ENCODE measurements around the gene MFSD2A.
"Not testable (repeated sequence)": the region's sequence is repeated elsewhere in the genome, so short reads cannot be mapped to it uniquely, and the experiment has no call there.

Gene MFSD2A

DNA sequence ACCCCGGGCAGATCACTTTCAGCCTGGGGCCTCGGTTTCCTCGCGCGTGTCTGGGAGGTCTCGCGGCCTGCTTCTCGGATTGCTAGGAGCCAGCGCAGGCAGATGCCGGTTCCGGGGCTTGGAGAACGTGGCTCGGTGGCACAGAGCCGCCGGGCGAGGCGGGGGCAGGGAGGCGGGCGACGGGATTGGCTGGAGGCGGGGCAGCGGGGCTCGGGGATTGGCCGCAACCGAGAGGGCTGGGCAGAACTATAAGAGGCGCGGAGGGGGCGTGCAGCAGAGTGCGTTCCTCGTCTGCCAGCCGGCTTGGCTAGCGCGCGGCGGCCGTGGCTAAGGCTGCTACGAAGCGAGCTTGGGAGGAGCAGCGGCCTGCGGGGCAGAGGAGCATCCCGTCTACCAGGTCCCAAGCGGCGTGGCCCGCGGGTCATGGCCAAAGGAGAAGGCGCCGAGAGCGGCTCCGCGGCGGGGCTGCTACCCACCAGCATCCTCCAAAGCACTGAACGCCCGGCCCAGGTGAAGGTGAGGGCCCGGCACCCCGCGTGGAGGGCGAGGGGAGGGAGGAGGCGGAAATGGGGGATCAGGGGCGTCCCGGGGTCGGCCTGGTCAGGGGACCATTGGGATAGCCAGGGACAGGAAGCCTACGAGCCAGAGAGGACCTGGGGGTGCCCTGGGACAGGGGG is at the start of gene MFSD2A:
Gene MFSD2A (plus strand): TSS at position 276 of the 677 bp plus-strand sequence. CDS start 148 bp downstream, at position 424.
- peak within 1 kb of the TSS; percentile 71 for H3K4me3 ChIP-seq (ENCODE audit: low read depth, low read length)
- DNase-seq (ENCODE audit: low read depth): peak; percentile 77

DNA sequence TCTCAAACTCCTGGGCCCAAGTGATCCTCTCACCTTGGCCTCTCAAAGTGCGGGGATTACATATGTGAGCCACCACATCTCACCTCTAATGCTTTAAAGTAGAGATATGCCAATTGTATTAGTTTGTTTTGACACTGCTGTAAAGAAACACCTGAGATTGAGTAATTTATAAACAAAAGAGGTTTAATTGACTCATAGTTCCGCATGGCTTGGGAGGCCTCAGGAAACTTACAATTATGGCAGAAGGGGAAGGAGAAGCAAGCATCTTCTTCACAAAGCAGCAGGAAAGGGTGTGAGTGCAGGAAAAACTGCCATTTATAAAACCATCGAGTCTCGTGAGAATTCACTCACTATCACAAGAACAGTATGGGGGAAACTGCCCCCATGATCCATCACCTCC is 49.8 kb upstream of the MFSD2A start:
- H3K4me3 ChIP-seq (ENCODE audit: low read depth, low read length): no peak overlapping the region
- DNase-seq (ENCODE audit: low read depth): no peak

DNA sequence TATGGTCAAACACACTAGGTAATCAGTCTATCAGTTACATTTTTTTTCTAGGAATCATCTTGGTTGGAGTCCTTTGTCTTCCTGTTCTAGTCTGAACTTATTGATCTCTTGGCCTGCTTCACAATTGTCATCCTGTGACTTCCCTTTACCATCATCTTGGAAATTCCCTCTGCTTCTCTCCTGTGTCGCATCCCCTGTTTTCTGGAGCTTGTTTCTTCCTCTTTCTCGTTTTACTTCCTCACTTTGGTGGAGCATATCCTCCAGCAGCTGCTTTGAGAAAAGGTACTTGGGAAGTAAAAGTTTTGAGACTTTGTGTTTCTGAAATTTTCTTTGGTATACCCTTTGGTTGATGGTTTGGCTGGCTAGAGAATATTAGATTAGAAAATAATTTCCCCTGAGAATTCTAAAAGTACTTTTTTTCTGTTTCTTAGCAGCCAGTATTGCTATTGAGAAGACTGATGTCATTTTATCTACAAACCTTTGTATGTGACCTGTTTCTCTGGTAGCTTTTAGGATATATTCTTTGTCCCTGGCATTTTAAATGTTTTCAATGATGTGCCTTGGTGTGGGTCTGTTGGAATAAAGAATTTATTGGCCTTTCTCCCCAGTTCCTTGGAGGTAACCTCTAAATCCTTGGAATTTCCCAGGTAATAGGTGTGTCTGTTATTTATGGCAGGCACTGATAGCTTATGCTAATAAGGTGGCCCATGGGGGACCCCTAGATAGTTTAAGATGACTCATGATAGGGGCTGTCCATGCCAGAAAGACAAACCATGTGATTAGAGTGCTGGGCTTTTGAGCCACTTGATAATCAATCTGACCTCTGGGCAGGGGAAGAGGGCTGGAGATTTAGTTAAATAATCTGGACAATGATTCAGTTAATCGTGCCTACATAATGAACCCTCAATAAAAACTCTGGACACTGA is 47.2 kb upstream of the MFSD2A start:
- H3K4me3 ChIP-seq (ENCODE audit: low read depth, low read length): no peak overlapping the region
- DNase-seq (ENCODE audit: low read depth): no peak

DNA sequence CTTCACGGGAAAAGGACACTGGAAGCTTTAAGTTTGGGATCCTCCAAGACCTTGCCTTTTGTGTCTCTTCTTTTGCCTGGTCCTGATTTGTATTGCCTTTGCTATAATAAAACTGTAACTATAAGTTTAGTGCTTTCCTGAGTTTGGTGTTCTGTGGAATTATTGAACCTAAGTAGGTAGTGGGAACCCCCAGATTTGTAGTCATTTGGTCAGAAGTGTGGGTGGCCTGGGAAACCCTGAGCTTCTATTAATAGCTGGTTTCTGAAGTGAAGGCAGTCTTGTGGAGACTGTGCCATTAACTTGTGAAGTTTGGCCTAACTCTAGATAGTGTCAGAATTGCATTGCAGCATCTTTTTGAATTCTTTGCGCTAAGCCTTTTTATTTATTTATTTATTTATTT is 46.4 kb upstream of the MFSD2A start:
- no peak overlapping the region for H3K4me3 ChIP-seq (ENCODE audit: low read depth, low read length)
- no peak for DNase-seq (ENCODE audit: low read depth)

DNA sequence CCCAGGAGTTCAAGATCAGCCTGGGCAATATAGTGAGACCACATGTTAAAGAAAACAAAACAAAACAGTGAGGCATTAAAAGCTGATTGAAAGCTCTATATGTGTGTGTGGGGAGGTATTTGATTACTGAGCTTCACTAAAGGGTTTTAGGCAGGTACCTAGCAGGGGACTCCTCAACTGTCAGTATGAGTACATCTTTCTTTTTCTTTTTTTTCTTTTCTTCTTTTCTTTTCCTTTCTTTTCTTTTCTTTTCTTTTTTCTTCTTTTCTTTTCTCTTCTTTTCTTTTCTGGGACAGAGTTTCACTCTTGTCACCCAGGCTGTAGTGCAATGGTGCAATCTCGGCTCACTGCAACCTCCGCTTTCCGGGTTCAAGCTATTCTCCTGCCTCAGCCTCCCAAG is 44.7 kb upstream of the MFSD2A start:
- no peak overlapping the region for H3K4me3 ChIP-seq (ENCODE audit: low read depth, low read length)
- no peak for DNase-seq (ENCODE audit: low read depth)

DNA sequence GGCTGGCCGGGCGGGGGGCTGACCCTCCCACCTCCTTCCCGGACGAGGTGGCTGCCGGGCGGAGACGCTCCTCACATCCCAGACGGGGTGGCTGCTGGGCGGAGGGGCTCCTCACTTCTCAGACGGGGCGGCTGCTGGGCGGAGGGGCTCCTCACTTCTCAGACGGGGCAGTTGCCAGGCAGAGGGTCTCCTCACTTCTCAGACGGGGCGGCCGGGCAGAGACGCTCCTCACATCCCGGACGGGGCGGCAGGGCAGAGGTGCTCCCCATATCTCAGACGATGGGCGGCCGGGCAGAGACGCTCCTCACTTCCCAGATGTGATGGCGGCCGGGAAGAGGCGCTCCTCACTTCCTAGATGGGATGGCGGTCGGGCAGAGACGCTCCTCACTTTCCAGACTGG is 41.8 kb upstream of the MFSD2A start:
- not testable (repeated sequence) for H3K4me3 ChIP-seq (ENCODE audit: low read depth, low read length); DNase-seq (ENCODE audit: low read depth)

DNA sequence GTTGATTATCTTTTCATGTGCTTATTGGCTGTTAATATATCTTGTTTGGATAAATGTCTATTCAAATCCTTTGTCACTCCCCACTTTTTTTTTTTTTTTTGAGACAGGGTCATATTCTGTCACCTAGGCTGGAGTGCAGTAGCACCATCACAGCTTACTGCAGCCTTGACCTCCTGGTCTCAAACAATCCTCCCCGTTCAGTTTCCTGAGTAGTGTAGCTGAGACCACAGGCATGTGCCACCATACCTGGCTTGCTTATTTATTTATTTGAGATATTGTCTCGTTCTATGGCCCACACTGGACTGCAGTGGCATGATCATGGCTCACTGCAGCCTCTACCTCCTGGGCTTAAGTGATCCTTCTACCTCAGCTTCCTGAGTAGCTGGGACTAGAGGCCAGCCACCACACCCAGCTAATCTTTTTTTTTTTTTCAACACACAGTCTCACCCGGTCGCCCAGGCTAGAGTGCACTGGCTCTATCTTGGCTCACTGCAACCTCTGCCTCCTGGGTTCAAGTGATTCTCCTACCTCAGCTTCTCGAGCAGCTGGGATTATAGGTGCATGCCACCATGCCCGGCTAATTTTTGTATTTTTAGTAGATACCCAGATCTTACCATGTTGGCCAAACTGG is 39.3 kb upstream of the MFSD2A start:
- DNase-seq (ENCODE audit: low read depth): no peak
- H3K4me3 ChIP-seq (ENCODE audit: low read depth, low read length): no peak overlapping the region

DNA sequence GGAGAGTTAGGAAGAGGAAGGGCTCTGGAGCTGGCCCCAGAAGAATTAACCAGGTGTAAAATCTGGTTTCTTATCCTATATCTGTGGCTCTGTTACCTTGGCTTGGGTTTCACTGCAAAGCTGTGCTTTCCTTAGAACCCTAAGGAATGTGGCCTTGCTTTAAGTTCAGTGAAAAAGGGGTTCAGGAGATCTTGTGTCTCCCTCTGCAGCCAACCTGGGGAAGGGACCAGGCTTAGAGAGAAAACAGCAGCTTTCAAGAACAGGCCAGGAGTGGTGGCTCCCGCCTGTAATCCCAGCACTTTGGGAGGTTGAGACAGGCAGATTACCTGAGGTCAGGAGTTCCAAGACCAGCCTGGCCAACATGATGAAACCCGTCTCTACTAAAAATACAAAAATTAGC is 37.1 kb upstream of the MFSD2A start:
- no peak for DNase-seq (ENCODE audit: low read depth)
- H3K4me3 ChIP-seq (ENCODE audit: low read depth, low read length): no peak overlapping the region

DNA sequence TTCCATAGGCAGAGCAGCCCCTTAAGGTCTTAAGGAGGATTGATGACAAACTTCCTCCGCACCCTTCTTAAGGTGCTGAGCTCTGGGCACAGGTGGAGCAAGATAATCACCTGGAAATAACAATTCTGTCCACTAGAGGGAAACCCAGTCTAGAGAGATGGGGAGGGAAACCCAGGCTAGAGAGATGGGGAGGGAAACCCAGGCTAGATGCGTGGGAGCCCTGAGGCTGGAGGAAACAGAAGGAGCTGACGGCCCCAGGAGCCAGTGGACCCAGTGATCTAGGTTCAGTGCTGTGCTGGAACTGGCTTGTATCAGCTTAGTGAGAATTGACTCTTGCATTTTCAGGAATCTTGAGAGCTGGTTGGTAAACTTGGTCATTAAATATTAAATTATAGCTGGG is 35.4 kb upstream of the MFSD2A start:
- no peak for DNase-seq (ENCODE audit: low read depth)

DNA sequence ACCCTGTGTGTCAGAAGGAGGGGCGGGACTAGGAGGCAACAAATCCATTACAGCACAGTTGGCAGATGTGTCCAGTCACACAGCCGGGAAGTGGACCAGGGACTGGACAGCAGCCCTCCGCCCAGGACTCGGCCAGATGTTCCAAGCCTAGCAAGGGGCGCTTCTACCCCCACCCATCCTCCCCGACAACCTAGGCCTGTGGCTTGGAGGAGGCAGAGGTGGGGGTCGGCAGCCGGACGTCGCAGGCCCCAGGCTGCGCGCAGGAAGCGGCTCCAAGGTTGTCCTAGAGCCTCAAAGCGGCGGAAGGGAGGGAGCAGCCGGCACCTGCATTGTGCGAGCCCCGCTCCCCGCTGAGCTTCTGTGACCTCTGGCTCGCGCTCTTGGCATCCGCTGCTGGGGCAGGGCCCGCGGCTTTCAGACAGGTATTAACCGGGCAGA is 32.7 kb upstream of the MFSD2A start:
- DNase-seq (ENCODE audit: low read depth): no peak
- no peak overlapping the region for H3K4me3 ChIP-seq (ENCODE audit: low read depth, low read length)

More for the DNA sequence above, 35.4 kb upstream of the MFSD2A start:
- H3K4me3 ChIP-seq (ENCODE audit: low read depth, low read length): no peak overlapping the region

DNA sequence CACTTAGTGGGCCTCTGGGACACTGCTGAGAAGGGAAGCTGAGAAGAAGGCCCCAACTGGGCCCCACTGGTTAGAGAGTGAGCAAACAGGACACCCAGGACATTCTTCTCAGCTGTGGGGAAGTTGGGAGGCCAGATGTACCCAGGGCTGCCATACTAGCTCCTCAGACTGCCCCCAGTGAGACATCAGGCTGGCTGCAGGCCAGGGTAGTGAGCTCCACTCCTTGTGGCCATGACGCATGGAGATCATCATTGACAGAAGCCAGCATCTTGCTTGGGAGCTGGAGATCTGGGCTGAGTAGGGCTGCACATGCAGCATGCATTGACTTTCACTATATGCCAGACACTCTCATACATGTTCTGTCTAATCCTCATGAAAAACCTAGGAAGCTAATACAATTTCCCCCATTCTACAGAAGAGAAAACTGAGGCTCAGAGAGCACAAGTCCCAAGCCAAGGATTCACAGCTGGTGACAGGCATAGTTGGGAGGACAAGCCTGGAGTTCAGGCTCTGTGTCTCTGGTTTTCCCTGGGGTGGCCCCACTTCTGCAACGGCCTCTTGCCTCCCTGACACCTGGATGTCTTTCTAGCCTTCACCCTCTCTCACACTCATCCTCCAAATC is 29.1 kb upstream of the MFSD2A start:
- peak; percentile 31 for DNase-seq (ENCODE audit: low read depth)

DNA sequence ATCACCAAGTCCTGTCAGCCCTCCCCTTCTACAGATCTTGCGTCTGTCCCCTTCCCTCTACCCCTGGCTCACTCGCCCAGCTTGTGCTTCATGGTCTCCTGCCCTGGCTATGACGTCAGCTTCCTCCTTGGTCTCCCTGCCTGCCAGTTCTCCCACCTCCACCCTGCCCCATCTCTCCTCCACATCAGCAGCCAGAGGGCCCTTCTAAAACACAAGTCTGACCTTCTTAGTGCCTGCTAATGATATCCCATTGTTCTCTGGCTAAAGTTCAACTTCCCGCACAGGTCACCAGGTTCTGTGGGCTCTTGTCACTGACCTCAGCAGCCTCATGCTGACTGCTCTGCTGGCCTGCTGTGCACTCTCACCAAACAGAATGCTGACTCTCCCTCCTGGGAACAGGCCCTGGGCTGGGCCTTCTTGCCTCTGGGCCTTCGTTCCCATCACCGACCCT is 28.6 kb upstream of the MFSD2A start:
- H3K4me3 ChIP-seq (ENCODE audit: low read depth, low read length): no peak overlapping the region
- no peak for DNase-seq (ENCODE audit: low read depth)

More for the DNA sequence above, 29.1 kb upstream of the MFSD2A start:
- H3K4me3 ChIP-seq (ENCODE audit: low read depth, low read length): no peak overlapping the region

DNA sequence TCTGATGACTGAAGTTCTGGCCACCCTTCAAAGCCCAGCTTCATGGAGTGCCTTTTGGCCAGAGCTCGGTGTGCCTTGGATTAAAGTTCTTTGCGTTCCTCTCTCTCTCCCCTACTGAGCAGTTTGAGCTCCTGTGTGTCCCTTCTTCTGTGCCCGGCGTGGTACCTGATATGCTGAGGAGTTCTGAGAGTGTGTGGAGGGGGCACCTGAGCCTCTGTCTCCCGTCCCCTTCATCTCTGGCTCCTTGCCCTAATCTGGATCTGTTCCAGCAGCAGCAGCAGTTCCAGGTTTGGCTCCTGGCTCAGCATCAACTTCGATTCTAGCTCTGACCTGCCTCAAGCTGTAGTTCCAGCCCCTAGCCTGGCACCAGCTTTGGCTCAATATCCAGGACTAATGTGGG is 28.1 kb upstream of the MFSD2A start:
- DNase-seq (ENCODE audit: low read depth): no peak

DNA sequence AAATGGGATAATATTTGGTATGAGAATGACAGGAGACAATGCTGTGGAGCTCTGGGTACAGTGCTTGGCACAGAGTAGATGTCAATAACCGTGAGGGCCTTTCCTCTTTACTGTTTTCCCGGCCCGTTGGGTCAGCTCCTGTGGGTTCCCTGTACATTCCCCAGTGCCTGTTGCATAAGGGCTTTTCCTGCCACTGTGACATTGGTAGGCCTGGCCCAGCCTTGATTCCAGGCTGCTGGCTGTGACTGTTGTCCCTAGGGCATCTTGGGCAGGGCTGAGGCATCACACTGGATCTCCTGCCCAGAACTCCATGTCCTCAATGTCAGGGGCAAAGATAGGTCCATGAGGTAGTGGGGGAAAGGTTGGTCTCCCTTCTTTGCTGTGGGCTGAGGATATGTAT is 27.4 kb upstream of the MFSD2A start:
- no peak for DNase-seq (ENCODE audit: low read depth)
- H3K4me3 ChIP-seq (ENCODE audit: low read depth, low read length): no peak overlapping the region

More for the DNA sequence above, 28.1 kb upstream of the MFSD2A start:
- H3K4me3 ChIP-seq (ENCODE audit: low read depth, low read length): no peak overlapping the region

DNA sequence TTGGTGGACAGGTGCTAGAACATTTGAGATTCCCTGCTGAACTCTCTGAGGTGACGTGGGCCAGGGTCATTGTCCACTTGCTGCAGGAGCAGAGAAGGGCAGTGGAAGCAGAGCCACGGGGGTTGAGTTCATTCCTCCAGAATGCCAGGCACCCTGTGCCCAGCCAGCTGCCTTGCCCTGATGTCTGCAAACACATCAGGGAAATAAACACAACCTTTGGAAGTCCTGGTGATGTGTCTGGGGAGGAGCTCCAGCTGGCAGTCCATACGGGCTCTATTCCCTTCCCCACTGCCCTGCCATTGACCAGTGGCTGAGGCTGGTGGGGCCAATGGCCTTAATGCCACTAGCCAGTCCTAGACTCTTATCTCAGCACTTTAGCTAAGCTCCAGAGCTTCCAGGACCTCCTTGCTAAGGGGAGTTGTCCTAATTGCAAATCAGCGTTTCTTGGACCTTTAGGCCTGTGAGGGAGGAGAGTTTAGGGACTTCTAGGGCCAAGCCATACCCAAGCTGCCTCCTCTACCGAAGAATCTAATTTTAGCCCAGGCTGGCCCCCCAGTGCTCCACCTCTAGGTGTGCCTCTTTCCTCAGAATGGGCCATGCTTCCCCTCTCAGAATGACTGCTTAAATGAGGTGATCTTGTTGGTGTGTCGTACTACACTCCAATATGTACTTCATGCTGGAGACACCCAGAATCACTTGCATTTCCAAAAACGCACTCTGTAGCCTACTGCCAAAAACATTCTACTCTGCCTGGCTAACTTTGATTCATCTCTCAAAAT is 25.9 kb upstream of the MFSD2A start:
- H3K4me3 ChIP-seq (ENCODE audit: low read depth, low read length): no peak overlapping the region
- DNase-seq (ENCODE audit: low read depth): no peak

DNA sequence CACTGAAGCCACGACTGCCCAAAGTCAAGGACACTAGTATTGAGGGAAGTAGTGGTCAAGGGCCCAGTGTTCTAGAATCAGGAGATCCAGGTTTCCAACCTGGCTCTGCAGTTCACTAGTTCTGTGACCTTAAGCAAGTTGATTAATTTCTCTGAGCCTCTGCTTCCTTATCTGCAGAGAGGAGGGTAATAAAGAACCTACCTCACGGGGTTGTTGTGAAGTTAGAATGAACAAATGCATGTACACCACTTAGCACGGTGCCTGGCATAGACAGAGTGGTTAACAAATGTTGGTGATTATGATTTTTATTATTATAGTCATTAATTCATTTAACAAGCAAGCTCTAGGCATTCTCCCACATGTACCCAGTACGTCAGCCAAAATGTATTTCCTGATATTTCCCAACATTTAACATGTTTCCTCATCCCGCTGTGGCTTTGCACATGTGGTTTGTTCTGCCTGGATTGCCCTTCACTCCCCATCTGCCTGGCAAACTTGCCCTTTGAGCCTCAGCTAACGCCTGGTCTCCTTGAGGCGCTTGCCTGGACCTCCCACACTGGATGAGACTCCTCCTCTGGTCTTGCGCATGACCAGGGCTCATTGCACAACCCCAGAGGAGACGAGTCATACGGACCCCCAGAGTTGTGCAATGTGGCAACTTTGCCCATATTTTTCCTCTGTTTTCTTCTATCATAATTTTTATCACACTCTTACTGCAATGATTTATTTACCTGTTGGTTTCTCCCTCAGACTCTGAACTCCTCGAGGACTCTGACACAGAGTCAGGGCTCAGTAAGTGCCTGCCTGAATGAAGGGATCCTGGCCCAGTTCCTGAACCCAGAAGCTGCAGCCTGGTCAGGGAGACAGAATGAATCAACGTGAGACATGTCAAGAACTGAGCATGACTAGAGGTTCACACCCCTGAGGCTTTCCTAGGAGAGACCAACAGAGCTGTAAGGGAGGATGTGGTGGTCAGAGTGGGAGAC is 20.7 kb upstream of the MFSD2A start:
- DNase-seq (ENCODE audit: low read depth): peak; percentile 98
- H3K4me3 ChIP-seq (ENCODE audit: low read depth, low read length): no peak overlapping the region

DNA sequence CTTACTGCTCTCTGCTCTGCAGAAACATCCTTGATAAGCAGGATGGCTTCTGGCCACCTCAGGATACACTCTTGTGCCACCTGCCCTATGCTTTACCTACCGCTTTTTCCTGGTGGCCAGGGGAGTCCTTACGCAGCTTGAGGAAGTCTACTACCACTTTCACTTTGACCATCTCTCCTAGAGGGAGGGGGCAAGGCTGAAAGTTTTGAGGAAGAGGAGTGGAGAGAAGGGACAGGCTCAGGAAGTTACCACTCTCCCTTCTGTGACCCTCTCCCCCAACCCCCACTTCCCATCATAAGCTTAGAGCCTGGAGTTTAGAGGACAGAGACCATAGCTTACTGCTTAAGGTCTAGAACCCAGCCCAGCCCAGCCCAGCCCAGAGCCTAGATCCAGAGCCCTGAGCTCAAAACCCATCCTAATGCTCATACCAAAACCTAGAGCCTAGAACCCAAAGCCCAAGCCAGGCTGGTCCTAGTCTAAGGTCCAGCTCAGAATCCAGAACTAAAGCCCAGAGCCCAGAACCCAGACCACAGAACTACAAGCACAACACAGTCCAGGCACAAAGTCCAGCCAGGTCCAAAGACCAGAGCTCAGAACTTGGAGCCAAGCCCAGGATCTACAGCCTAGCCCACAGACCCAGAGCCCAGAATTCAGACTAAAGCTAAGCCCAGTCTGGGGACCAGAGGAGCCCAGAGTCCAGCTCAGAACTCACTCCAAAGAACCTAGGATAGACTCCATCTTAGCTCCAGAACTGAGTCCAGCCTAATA is 18.0 kb upstream of the MFSD2A start:
- no peak for DNase-seq (ENCODE audit: low read depth)
- H3K4me3 ChIP-seq (ENCODE audit: low read depth, low read length): no peak overlapping the region
